BLaER1 (cell line): ENCODE results near the gene GLE1.
"Not testable (repeated sequence)": the region's sequence is repeated elsewhere in the genome, so short reads cannot be mapped to it uniquely, and the experiment has no call there.

Experiments used
- H3K27ac ChIP-seq: shearing (Covaris generic); formaldehyde crosslinking; 2 replicates; pipeline ENCODE4 v1.8.1; 2022
- H3K27me3 ChIP-seq: shearing (Covaris generic); formaldehyde crosslinking; 2 replicates; pipeline ENCODE4 v1.8.1; 2022
- H3K36me3 ChIP-seq: shearing (Covaris generic); formaldehyde crosslinking; 2 replicates; pipeline ENCODE4 v1.8.1; 2022
- H3K4me1 ChIP-seq: shearing (Covaris generic); formaldehyde crosslinking; 2 replicates; pipeline ENCODE4 v1.8.1; 2022
- H3K4me2 ChIP-seq: shearing (Covaris generic); formaldehyde crosslinking; 2 replicates; pipeline ENCODE4 v1.8.1; 2022
- H3K4me3 ChIP-seq: shearing (Covaris generic); formaldehyde crosslinking; 2 replicates; pipeline ENCODE4 v1.8.1; 2022
- H3K9ac ChIP-seq: shearing (Covaris generic); formaldehyde crosslinking; 2 replicates; pipeline ENCODE4 v1.8.1; 2022
- H3K9me3 ChIP-seq: shearing (Covaris generic); formaldehyde crosslinking; 2 replicates; pipeline ENCODE4 v1.8.1; 2022
- H4K20me1 ChIP-seq: shearing (Covaris generic); formaldehyde crosslinking; 2 replicates; pipeline ENCODE4 v1.8.1; 2022
- Cebpa-rat ChIP-seq: shearing (Covaris generic); IDR thresholded peaks from 2 replicates; pipeline ENCODE4 v1.8.1; 2022

Gene GLE1

DNA sequence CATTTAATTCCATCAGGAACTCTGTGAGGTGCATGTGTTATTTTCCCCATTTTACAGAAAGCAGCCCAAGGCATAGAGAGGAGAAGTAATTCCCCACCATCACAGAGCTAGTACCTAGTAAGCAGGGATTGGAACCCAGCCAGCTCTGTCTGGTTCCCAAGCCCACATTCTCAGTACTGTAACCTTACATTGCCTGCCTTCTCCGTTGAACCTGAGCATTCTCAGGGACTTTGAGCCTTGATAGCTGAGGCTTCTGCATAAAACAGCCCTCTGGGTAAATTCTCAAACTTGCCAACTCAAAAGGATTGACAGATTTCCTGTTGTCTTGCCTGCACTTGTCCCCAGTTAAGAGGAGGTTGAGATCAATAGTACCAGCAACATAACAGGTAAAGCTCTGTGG lies 9.2 kb upstream of the GLE1 start:
- Histone ChIP-seq H3K4me1 (peaks cover 37% of the 10 kb centered on the region), H3K9me3 (no peaks in the 10 kb centered on the region), H3K9ac (peak overlapping the region; percentile 65), H3K36me3 (peaks cover 86% of the 10 kb centered on the region), H3K27ac (peak overlapping the region; percentile 82), H3K4me2 (peak overlapping the region; percentile 83), H4K20me1 (no peaks in the 10 kb centered on the region), H3K27me3 (no peaks in the 10 kb centered on the region), H3K4me3 (peak overlapping the region; percentile 2; the same call in 1 of the 2 replicates)
- TF ChIP-seq Cebpa-rat: no peak

DNA sequence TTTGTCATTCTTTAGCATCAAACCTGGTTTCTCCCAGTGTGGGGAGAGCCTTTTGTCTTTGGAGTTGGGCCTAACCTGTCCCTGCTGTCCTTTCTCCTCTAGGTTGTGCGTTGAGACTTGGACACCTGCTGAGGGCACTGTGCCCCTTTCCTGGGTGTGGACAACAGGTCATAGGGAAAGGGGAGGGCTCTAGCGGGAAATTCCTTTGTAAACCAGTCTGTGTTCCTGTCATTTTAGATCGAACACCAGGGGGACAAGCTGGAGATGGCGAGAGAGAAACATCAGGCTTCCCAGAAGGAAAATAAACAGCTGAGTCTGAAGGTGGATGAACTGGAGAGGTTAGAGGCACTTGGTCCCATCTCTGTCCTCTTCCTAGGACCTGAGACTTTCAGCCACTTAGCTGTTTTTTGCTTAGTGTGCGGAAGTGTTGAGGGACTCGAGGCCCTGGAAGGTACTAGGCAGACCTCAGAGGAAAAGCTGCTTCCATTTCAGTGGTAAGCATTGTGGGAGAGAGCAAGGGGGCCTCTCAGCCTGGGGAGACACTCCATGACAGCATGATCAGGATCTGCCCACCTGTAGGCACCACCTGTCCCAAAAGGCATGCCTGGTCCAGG lies 8.6 kb upstream of the GLE1 start:
- H3K27ac ChIP-seq: peak overlapping the region; percentile 82
- no peak for TF ChIP-seq Cebpa-rat
- no peak overlapping the region for H3K4me3 ChIP-seq
- peak overlapping the region; percentile 65 for H3K9ac ChIP-seq
- H4K20me1 ChIP-seq: no peaks in the 10 kb centered on the region
- peaks cover 37% of the 10 kb centered on the region for H3K4me1 ChIP-seq
- peak overlapping the region; percentile 83 for H3K4me2 ChIP-seq
- H3K36me3 ChIP-seq: peaks cover 87% of the 10 kb centered on the region
- no peaks in the 10 kb centered on the region for H3K27me3 ChIP-seq
- H3K9me3 ChIP-seq: no peaks in the 10 kb centered on the region

- Histone ChIP-seq H3K9ac (no peak overlapping the region), H3K4me1 (peaks cover 34% of the 10 kb centered on the region), H3K9me3 (no peaks in the 10 kb centered on the region), H3K36me3 (peaks cover 87% of the 10 kb centered on the region), H3K27me3 (no peaks in the 10 kb centered on the region), H3K4me2 (no peak overlapping the region), H3K4me3 (no peak overlapping the region), H4K20me1 (no peaks in the 10 kb centered on the region), H3K27ac (no peak overlapping the region)
- no peak for TF ChIP-seq Cebpa-rat
These were observed 6.5 kb upstream of the GLE1 start for GRCh38 chr9:128497824-128498610.

- no peak for TF ChIP-seq Cebpa-rat
- no peaks in the 10 kb centered on the region for H3K27me3 ChIP-seq
- peaks cover 81% of the 10 kb centered on the region for H3K36me3 ChIP-seq
- H4K20me1 ChIP-seq: no peaks in the 10 kb centered on the region
- no peak overlapping the region for H3K4me2 ChIP-seq
- no peak overlapping the region for H3K4me3 ChIP-seq
- H3K9me3 ChIP-seq: no peaks in the 10 kb centered on the region
- peaks cover 31% of the 10 kb centered on the region for H3K4me1 ChIP-seq
- H3K27ac ChIP-seq: no peak overlapping the region
- no peak overlapping the region for H3K9ac ChIP-seq
These were observed 5.6 kb upstream of the GLE1 start for GRCh38 chr9:128498911-128499310.

DNA sequence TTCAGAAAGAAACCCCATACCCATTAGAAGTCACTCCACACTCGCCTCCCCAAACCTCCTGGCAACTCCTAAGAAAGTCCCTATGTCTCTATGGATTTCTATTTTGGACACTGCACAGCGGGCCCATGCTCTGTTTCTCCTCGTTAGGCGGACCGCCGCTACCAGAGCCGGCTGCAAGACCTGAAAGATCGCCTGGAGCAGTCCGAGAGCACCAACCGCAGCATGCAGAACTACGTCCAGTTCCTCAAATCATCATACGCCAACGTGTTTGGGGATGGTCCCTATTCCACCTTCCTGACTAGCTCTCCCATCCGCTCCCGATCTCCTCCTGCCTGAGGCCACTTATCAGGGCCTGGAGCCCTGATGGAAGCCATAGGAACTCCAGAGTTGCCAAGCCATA lies 4.6 kb upstream of the GLE1 start:
- Histone ChIP-seq H4K20me1 (peaks cover under 1% of the 10 kb centered on the region; the same call in 1 of the 2 replicates), H3K27ac (no peak overlapping the region), H3K36me3 (peaks cover 79% of the 10 kb centered on the region), H3K4me2 (no peak overlapping the region), H3K9me3 (no peaks in the 10 kb centered on the region), H3K9ac (0 out of 2 replicates have a peak overlapping the region, but pooled peaks have one; percentile 7), H3K27me3 (no peaks in the 10 kb centered on the region), H3K4me3 (no peak overlapping the region), H3K4me1 (peaks cover 25% of the 10 kb centered on the region)
- no peak for TF ChIP-seq Cebpa-rat

- Histone ChIP-seq H3K36me3 (peaks cover 63% of the 10 kb centered on the region), H3K4me2 (peak overlapping the region; percentile 94), H3K4me1 (peaks cover 26% of the 10 kb centered on the region), H4K20me1 (peaks cover 12% of the 10 kb centered on the region)
- H3K27me3 ChIP-seq, H3K9me3 ChIP-seq, H3K9ac ChIP-seq, H3K27ac ChIP-seq, H3K4me3 ChIP-seq: not testable (repeated sequence)
These were observed 1.1 kb upstream of the GLE1 start for GRCh38 chr9:128503415-128503825.

- Histone ChIP-seq H3K27ac (peak overlapping the region; percentile 20; the same call in 1 of the 2 replicates), H3K4me3 (peak overlapping the region; percentile 87)
These were observed 649 bp upstream of the GLE1 start for GRCh38 chr9:128503870-128504269.

DNA sequence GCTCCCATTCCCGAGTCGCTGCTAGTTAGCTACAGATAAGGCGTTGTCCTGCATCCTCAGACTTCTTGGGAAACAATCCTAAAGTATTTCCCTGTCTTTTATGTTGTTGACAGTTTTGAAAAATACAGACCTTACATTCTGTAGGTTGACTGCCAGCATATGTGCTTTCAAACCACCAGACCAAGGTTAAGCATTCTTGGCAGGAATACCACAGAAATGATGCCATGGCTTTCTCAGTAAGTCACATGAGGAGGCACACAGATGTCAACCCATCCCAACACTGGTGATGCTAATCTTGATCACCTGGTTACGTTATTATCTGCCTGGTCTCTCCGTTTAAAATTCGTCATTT lies 871 bp downstream of the GLE1 start:
- Histone ChIP-seq H4K20me1 (peaks cover 12% of the 10 kb centered on the region), H3K9me3 (peaks cover 4% of the 10 kb centered on the region; the same call in 1 of the 2 replicates), H3K27ac (peak overlapping the region; percentile 81; the same call in 1 of the 2 replicates), H3K4me3 (peak overlapping the region; percentile 87), H3K4me1 (peaks cover 26% of the 10 kb centered on the region), H3K27me3 (no peaks in the 10 kb centered on the region), H3K36me3 (peaks cover 63% of the 10 kb centered on the region), H3K4me2 (peak overlapping the region; percentile 94), H3K9ac (peak overlapping the region; percentile 89)
- no peak for TF ChIP-seq Cebpa-rat

More at GRCh38 chr9:128503870-128504269, 649 bp upstream of the GLE1 start:
- no peaks in the 10 kb centered on the region for H3K27me3 ChIP-seq
- no peaks in the 10 kb centered on the region for H3K9me3 ChIP-seq
- peak overlapping the region; percentile 94 for H3K4me2 ChIP-seq
- H3K9ac ChIP-seq: peak overlapping the region; percentile 89; the same call in 1 of the 2 replicates
- TF ChIP-seq Cebpa-rat: no peak
- peaks cover 26% of the 10 kb centered on the region for H3K4me1 ChIP-seq
- peaks cover 12% of the 10 kb centered on the region for H4K20me1 ChIP-seq
- H3K36me3 ChIP-seq: peaks cover 63% of the 10 kb centered on the region

- not testable (repeated sequence) for H3K27ac ChIP-seq
These were observed 1.4 kb downstream of the GLE1 start for GRCh38 chr9:128505906-128506305.

GRCh38 chr9:128512820-128513219 lies 8.3 kb downstream of the GLE1 start:
- Histone ChIP-seq H3K4me3 (no peak overlapping the region), H3K4me2 (peak overlapping the region; percentile 84), H3K27ac (peak overlapping the region; percentile 73), H3K4me1 (peaks cover 24% of the 10 kb centered on the region), H3K27me3 (no peaks in the 10 kb centered on the region), H3K36me3 (peaks cover 83% of the 10 kb centered on the region), H3K9ac (no peak overlapping the region), H3K9me3 (peaks cover 6% of the 10 kb centered on the region), H4K20me1 (no peaks in the 10 kb centered on the region)
- TF ChIP-seq Cebpa-rat: no peak

More at GRCh38 chr9:128505906-128506305, 1.4 kb downstream of the GLE1 start:
- Histone ChIP-seq H3K36me3 (peaks cover 63% of the 10 kb centered on the region), H4K20me1 (peaks cover 12% of the 10 kb centered on the region), H3K4me3 (peak overlapping the region; percentile 87), H3K9ac (0 out of 2 replicates have a peak overlapping the region, but pooled peaks have one; percentile 89), H3K4me2 (peak overlapping the region; percentile 94), H3K4me1 (peaks cover 29% of the 10 kb centered on the region)
- H3K27me3 ChIP-seq, H3K9me3 ChIP-seq: not testable (repeated sequence)
